ENCODE results near the gene CX3CL1.
"Not testable (repeated sequence)": the region's sequence is repeated elsewhere in the genome, so short reads cannot be mapped to it uniquely, and the experiment has no call there.

CX3CL1 gene

GRCh38 chr16:57382535-57383275 is 10.4 kb downstream of the CX3CL1 start:
- no peak for DNase-seq (ENCODE audit: low read depth)

GRCh38 chr16:57383276-57384247 is 11.3 kb downstream of the CX3CL1 start:
- DNase-seq (ENCODE audit: low read depth), result no peak

GRCh38 chr16:57384248-57385070 is 12.2 kb downstream of the CX3CL1 start:
- no peak for DNase-seq (ENCODE audit: low read depth)

GRCh38 chr16:57385083-57385482 is 12.8 kb downstream of the CX3CL1 start:
- no peak for DNase-seq (ENCODE audit: low read depth)

- no peak for DNase-seq (ENCODE audit: low read depth)
Measured at GRCh38 chr16:57386381-57386951, 14.2 kb downstream of the CX3CL1 start.

GRCh38 chr16:57387598-57388354 is 15.5 kb downstream of the CX3CL1 start:
- no peak for DNase-seq (ENCODE audit: low read depth)

GRCh38 chr16:57388359-57389086 is 16.2 kb downstream of the CX3CL1 start:
- no peak for DNase-seq (ENCODE audit: low read depth)

- DNase-seq (ENCODE audit: low read depth), result no peak
Measured at GRCh38 chr16:57389087-57389468, 16.8 kb downstream of the CX3CL1 start.

GRCh38 chr16:57390636-57391295 is 18.5 kb downstream of the CX3CL1 start:
- no peak for DNase-seq (ENCODE audit: low read depth)

GRCh38 chr16:57391300-57391699 is 19.0 kb downstream of the CX3CL1 start:
- no peak for DNase-seq (ENCODE audit: low read depth)

GRCh38 chr16:57391708-57392107 is 19.4 kb downstream of the CX3CL1 start:
- no peak for DNase-seq (ENCODE audit: low read depth)

GRCh38 chr16:57392694-57393093 is 20.4 kb downstream of the CX3CL1 start:
- DNase-seq (ENCODE audit: low read depth), result no peak

- DNase-seq (ENCODE audit: low read depth), result no peak
Measured at GRCh38 chr16:57394444-57394843, 22.2 kb downstream of the CX3CL1 start.

GRCh38 chr16:57395026-57395425 is 22.7 kb downstream of the CX3CL1 start:
- no peak for DNase-seq (ENCODE audit: low read depth)

- no peak for DNase-seq (ENCODE audit: low read depth)
Measured at GRCh38 chr16:57396786-57397185, 24.5 kb downstream of the CX3CL1 start.

- not testable (repeated sequence) for DNase-seq (ENCODE audit: low read depth)
Measured at GRCh38 chr16:57397493-57397892, 25.2 kb downstream of the CX3CL1 start.

GRCh38 chr16:57401943-57402640 is 29.8 kb downstream of the CX3CL1 start:
- no peak for DNase-seq (ENCODE audit: low read depth)

- DNase-seq (ENCODE audit: low read depth), result no peak
Measured at GRCh38 chr16:57403965-57404817, 31.9 kb downstream of the CX3CL1 start, which contains the start of gene CCL17. CCL17 (plus strand) TSS chr16:57404767; CDS start chr16:57413933, 9,166 bp downstream.

Data from stimulated activated CD8-positive, alpha-beta memory T cell treated with anti-CD3 and anti-CD28 coated beads, Interleukin-4, amount 100 ng/mL, for 24 hours (primary cell).